ENCODE measurements around the gene DSCAML1. TPM values are rescaled to one million over a fixed set of nuclear protein-coding genes. Genes with fewer than 3 reads are reported as not detected.

Gene DSCAML1
- total RNA-seq, 6 experiments from 2014 or later, result not detected

- peaks cover 42% of the 10 kb centered on the region for H3K27me3 Mint-ChIP-seq (ENCODE audit: insufficient read depth)
- DNase-seq, result no peak
- H3K4me3 Mint-ChIP-seq, result no peak overlapping the region
- TF ChIP-seq CTCF (IDR thresholded peaks at IDR 0.05), result no peak
- H3K36me3 Mint-ChIP-seq (ENCODE audit: low read depth), result no peaks in the 10 kb centered on the region
- H3K27ac Mint-ChIP-seq, result no peak overlapping the region
- no peaks in the 10 kb centered on the region for H3K4me1 Mint-ChIP-seq (ENCODE audit: low read depth)
- no peaks in the 10 kb centered on the region for H3K9me3 Mint-ChIP-seq
These were observed 92.5 kb downstream of the DSCAML1 start for GRCh38 chr11:117704395-117705100.

GRCh38 chr11:117702946-117703598 is 93.9 kb downstream of the DSCAML1 start:
- Mint-ChIP-seq H3K27ac (no peak overlapping the region), H3K4me1 (ENCODE audit: low read depth) (no peaks in the 10 kb centered on the region), H3K27me3 (ENCODE audit: insufficient read depth) (peaks cover 46% of the 10 kb centered on the region), H3K9me3 (no peaks in the 10 kb centered on the region), H3K36me3 (ENCODE audit: low read depth) (no peaks in the 10 kb centered on the region), H3K4me3 (no peak overlapping the region)
- no peak for TF ChIP-seq CTCF (IDR thresholded peaks at IDR 0.05)
- no peak for DNase-seq

GRCh38 chr11:117701781-117702180 is 95.2 kb downstream of the DSCAML1 start:
- Mint-ChIP-seq H3K4me3 (no peak overlapping the region), H3K9me3 (no peaks in the 10 kb centered on the region), H3K27ac (no peak overlapping the region), H3K36me3 (ENCODE audit: low read depth) (no peaks in the 10 kb centered on the region), H3K27me3 (ENCODE audit: insufficient read depth) (peaks cover 39% of the 10 kb centered on the region), H3K4me1 (ENCODE audit: low read depth) (no peaks in the 10 kb centered on the region)
- no peak for DNase-seq
- TF ChIP-seq CTCF (IDR thresholded peaks at IDR 0.05), result no peak

- no peak for TF ChIP-seq CTCF (IDR thresholded peaks at IDR 0.05)
- Mint-ChIP-seq H3K4me1 (ENCODE audit: low read depth) (no peaks in the 10 kb centered on the region), H3K9me3 (no peaks in the 10 kb centered on the region), H3K36me3 (ENCODE audit: low read depth) (no peaks in the 10 kb centered on the region), H3K27me3 (ENCODE audit: insufficient read depth) (peaks cover 31% of the 10 kb centered on the region), H3K4me3 (no peak overlapping the region), H3K27ac (no peak overlapping the region)
- DNase-seq, result no peak
These were observed 96.5 kb downstream of the DSCAML1 start for GRCh38 chr11:117700551-117700950.

- H3K27ac Mint-ChIP-seq, result no peak overlapping the region
- DNase-seq, result no peak
- H3K4me3 Mint-ChIP-seq, result no peak overlapping the region
- TF ChIP-seq CTCF (IDR thresholded peaks at IDR 0.05), result no peak
- no peaks in the 10 kb centered on the region for H3K4me1 Mint-ChIP-seq (ENCODE audit: low read depth)
- no peaks in the 10 kb centered on the region for H3K36me3 Mint-ChIP-seq (ENCODE audit: low read depth)
- no peaks in the 10 kb centered on the region for H3K9me3 Mint-ChIP-seq
- peaks cover 34% of the 10 kb centered on the region for H3K27me3 Mint-ChIP-seq (ENCODE audit: insufficient read depth)
These were observed 99.7 kb downstream of the DSCAML1 start for GRCh38 chr11:117697319-117697718.
